Activated CD4-positive, alpha-beta T cell treated with anti-CD3 and anti-CD28 coated beads, Interleukin-2, Interleukin-4, amounts not matched to agents 100 ng/mL and 50 ng/mL, durations not matched to agents 16 hours and 8 hours (primary cell): ENCODE results near the gene NACC2.
"Not testable (repeated sequence)": the region's sequence is repeated elsewhere in the genome, so short reads cannot be mapped to it uniquely, and the experiment has no call there.

Source experiments
- DNase-seq: peaks from one replicate; pipeline ENCODE4 v3.0.0-alpha.2; 2020; ENCODE audit warnings: low spot score

The NACC2 gene

GRCh38 chr9:135975834-135976233 is 119.3 kb downstream of the NACC2 start:
- no peak for DNase-seq

- no peak for DNase-seq
These were observed 120.9 kb downstream of the NACC2 start for GRCh38 chr9:135974220-135974573.

- DNase-seq, result no peak
These were observed 121.5 kb downstream of the NACC2 start for GRCh38 chr9:135973277-135974219.

GRCh38 chr9:135971892-135972291 is 123.2 kb downstream of the NACC2 start:
- DNase-seq, result no peak

GRCh38 chr9:135971111-135971766 is 123.8 kb downstream of the NACC2 start:
- no peak for DNase-seq

- DNase-seq, result no peak
These were observed 124.8 kb downstream of the NACC2 start for GRCh38 chr9:135970128-135970815.

GRCh38 chr9:135969064-135969683 is 125.9 kb downstream of the NACC2 start:
- no peak for DNase-seq

- no peak for DNase-seq
These were observed 126.5 kb downstream of the NACC2 start for GRCh38 chr9:135968601-135969000.

GRCh38 chr9:135968083-135968476 is 127.0 kb downstream of the NACC2 start:
- no peak for DNase-seq

- not testable (repeated sequence) for DNase-seq
These were observed 128.2 kb downstream of the NACC2 start for GRCh38 chr9:135966916-135967260.

- DNase-seq, result no peak
These were observed 129.8 kb downstream of the NACC2 start for GRCh38 chr9:135965124-135965756.

GRCh38 chr9:135963938-135964337 is 131.2 kb downstream of the NACC2 start:
- no peak for DNase-seq

GRCh38 chr9:135963338-135963737 is 131.8 kb downstream of the NACC2 start:
- DNase-seq, result no peak

GRCh38 chr9:135962696-135963307 is 132.3 kb downstream of the NACC2 start:
- no peak for DNase-seq

- DNase-seq, result no peak
These were observed 133.0 kb downstream of the NACC2 start for GRCh38 chr9:135961811-135962695.

GRCh38 chr9:135961277-135961715 is 133.8 kb downstream of the NACC2 start, which contains the start of gene UBAC1:
Gene UBAC1 (minus strand): TSS chr9:135961373. CDS start chr9:135961162, 211 bp downstream.
- DNase-seq, result peak; percentile 95

- DNase-seq, result no peak
These were observed 134.4 kb downstream of the NACC2 start for GRCh38 chr9:135960411-135961276.

GRCh38 chr9:135959814-135960213 is 135.3 kb downstream of the NACC2 start:
- no peak for DNase-seq

GRCh38 chr9:135958485-135958884 is 136.6 kb downstream of the NACC2 start:
- no peak for DNase-seq
